Neural cell (in vitro differentiated cells): ENCODE results near the gene LHFPL5. TPM values are rescaled to one million over a fixed set of nuclear protein-coding genes. Genes with fewer than 3 reads are reported as not detected.

Source experiments
- H2AFZ ChIP-seq: fragments of 200-600, 300-800 bp; sonication (generic), shearing (Covaris generic); 2 replicates; pipeline ENCODE4 v1.6.0; 2014; ENCODE audit warnings: low read depth, mild to moderate bottlenecking, antibody characterized with exemption, low read length, moderate library complexity
- H3F3A ChIP-seq: fragments of 200-600 bp; shearing (Covaris generic); 2 replicates; pipeline ENCODE4 v1.6.1; 2016; ENCODE audit warnings: mild to moderate bottlenecking, moderate library complexity, mixed read lengths, antibody characterized with exemption, low read length; ENCODE audit not compliant: insufficient read depth, poor library complexity, severe bottlenecking
- H3K27ac ChIP-seq: fragments of 200-600, 300-800 bp; sonication (generic), shearing (Covaris generic); 2 replicates; pipeline ENCODE4 v1.5.1; 2014; ENCODE audit warnings: mild to moderate bottlenecking, low read length, moderate library complexity
- H3K27me3 ChIP-seq: fragments of 300-800, 200-600 bp; sonication (generic), shearing (Covaris generic); 2 replicates; pipeline ENCODE4 v1.6.0; 2014; ENCODE audit warnings: mild to moderate bottlenecking, low read depth, low read length, moderate library complexity; ENCODE audit not compliant: insufficient read depth
- H3K36me3 ChIP-seq: fragments of 300-800, 200-600 bp; sonication (generic), shearing (Covaris generic); 2 replicates; pipeline ENCODE4 v1.5.1; 2014; ENCODE audit warnings: mild to moderate bottlenecking, antibody characterized with exemption, low read length, moderate library complexity; ENCODE audit not compliant: insufficient read depth
- H3K4me2 ChIP-seq: fragments of 300-800, 200-600 bp; sonication (generic), shearing (Covaris generic); 2 replicates; pipeline ENCODE4 v1.6.0; 2014; ENCODE audit warnings: mild to moderate bottlenecking, low read length
- H3K4me3 ChIP-seq: fragments of 300-800, 200-600 bp; sonication (generic), shearing (Covaris generic); 2 replicates; pipeline ENCODE4 v1.5.1; 2014; ENCODE audit warnings: mild to moderate bottlenecking, low read length, moderate library complexity
- H3K79me2 ChIP-seq: fragments of 200-600 bp; shearing (Covaris generic); replicated peaks from 2 replicates; pipeline ENCODE4 v1.6.0; 2014; ENCODE audit warnings: mild to moderate bottlenecking, low read length, moderate library complexity; ENCODE audit not compliant: insufficient read depth
- H3K9ac ChIP-seq: fragments of 300-800, 200-600 bp; sonication (generic), shearing (Covaris generic); 2 replicates; pipeline ENCODE4 v1.6.1; 2016; ENCODE audit warnings: mild to moderate bottlenecking, low read length, mixed read lengths
- H3K9me2 ChIP-seq: fragments of 200-600 bp; shearing (Covaris generic); 2 replicates; pipeline ENCODE4 v1.6.1; 2016; ENCODE audit warnings: mild to moderate bottlenecking, low read length, mixed read lengths; ENCODE audit not compliant: insufficient read depth
- H3K9me3 ChIP-seq: fragments of 200-600, 300-800 bp; sonication (generic), shearing (Covaris generic); 2 replicates; pipeline ENCODE4 v1.6.1; 2016; ENCODE audit warnings: mild to moderate bottlenecking, mixed run types, low read length, moderate library complexity, mixed read lengths
- H4K20me1 ChIP-seq: fragments of 200-600 bp; shearing (Covaris generic); 2 replicates; pipeline ENCODE4 v1.6.1; 2016; ENCODE audit warnings: mild to moderate bottlenecking, mixed run types; ENCODE audit not compliant: insufficient read depth
- EP300 ChIP-seq: fragments of 450-650 bp; conservative IDR thresholded peaks from 2 replicates; pipeline ENCODE4 v1.6.1; 2014; ENCODE audit warnings: antibody characterized with exemption, mild to moderate bottlenecking, moderate library complexity; ENCODE audit not compliant: poor library complexity, severe bottlenecking
- EZH2 ChIP-seq: fragments of 200-600, 300-800 bp; shearing (Covaris generic), sonication (generic); IDR thresholded peaks from 2 replicates; pipeline ENCODE4 v1.6.1; 2014; ENCODE audit warnings: antibody characterized with exemption, low read length, borderline replicate concordance, mild to moderate bottlenecking; ENCODE audit not compliant: insufficient read depth, poor library complexity, severe bottlenecking
- MXI1 ChIP-seq: fragments of 450-650 bp; conservative IDR thresholded peaks from 2 replicates; pipeline ENCODE4 v1.6.1; 2014; ENCODE audit warnings: antibody characterized with exemption, mild to moderate bottlenecking; ENCODE audit not compliant: poor library complexity, severe bottlenecking
- POLR2AphosphoS5 ChIP-seq: IDR thresholded peaks from 2 replicates; pipeline ENCODE4 v1.6.1; 2012
- RAD21 ChIP-seq: fragments of 450-650 bp; conservative IDR thresholded peaks from 2 replicates; pipeline ENCODE4 v1.6.1; 2014; ENCODE audit warnings: antibody characterized with exemption, mild to moderate bottlenecking, moderate library complexity
- SMC3 ChIP-seq: fragments of 450-650 bp; conservative IDR thresholded peaks from 2 replicates; pipeline ENCODE4 v1.6.1; 2014; ENCODE audit warnings: antibody characterized with exemption, mild to moderate bottlenecking, moderate library complexity; ENCODE audit not compliant: poor library complexity
- TAF1 ChIP-seq: IDR thresholded peaks from 2 replicates; pipeline ENCODE4 v1.6.1; 2012; ENCODE audit warnings: low read depth
- polyA plus RNA-seq: library from polyadenylated mRNA; depleted of rRNA; stranded (reverse); fragments of >200 nt; gene quantifications from 2 replicates; pipeline ENCODE4 v1.2.3, GENCODE V29; 2014
- TF ChIP-seq, protein P1 (sequence below): IDR thresholded peaks from 2 replicates; pipeline ENCODE4 v1.6.1; 2012; ENCODE audit warnings: borderline replicate concordance
- TF ChIP-seq, protein P2 (sequence below): fragments of 450-650 bp; IDR thresholded peaks from 2 replicates; pipeline ENCODE4 v1.5.1; 2014; ENCODE audit warnings: antibody characterized with exemption, mild to moderate bottlenecking, moderate library complexity; ENCODE audit not compliant: poor library complexity, severe bottlenecking

The LHFPL5 gene
- polyA plus RNA-seq, 1 donor from 2014 or later, result 0.17 TPM

DNA sequence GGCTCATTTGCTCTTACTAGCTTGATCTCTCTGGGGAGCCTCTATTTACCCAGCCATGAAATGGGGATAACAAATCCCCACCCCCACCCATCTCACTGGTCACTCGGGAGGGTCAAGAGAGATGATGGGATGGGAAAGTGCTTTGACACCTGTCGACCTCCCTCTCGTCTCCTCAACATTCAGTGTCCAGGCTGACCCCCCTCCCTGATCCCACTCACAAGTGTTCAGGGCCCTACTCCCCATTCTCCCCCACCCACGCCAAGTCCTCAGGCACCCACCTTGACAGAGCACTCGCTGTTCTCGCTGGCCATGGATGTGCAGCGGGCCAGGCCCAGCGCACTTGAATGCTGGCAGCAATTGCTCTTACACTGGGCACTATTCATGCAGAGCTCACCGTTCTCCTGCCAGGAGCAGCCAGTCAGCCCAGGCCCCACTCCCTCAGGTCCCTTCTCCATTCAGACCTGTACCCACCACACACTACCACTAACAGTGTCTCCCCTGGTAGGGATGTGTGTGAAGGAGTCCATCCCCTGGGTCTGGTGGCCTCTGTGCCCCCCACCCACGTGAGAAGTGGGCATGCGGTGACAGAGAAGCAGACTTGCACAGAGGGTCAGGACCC, 9.6 kb upstream of the LHFPL5 start:
- no peaks in the 10 kb centered on the region for H3F3A ChIP-seq
- no peaks in the 10 kb centered on the region for H3K79me2 ChIP-seq
- H3K36me3 ChIP-seq, result no peaks in the 10 kb centered on the region
- no peak overlapping the region for H3K4me2 ChIP-seq
- no peak overlapping the region for H3K9ac ChIP-seq
- H3K4me3 ChIP-seq, result no peak overlapping the region
- no peak overlapping the region for H3K27ac ChIP-seq
- TF ChIP-seq TAF1, result no peak
- no peak for TF ChIP-seq EP300
- no peak for TF ChIP-seq SMC3
- TF ChIP-seq, protein P1, sequence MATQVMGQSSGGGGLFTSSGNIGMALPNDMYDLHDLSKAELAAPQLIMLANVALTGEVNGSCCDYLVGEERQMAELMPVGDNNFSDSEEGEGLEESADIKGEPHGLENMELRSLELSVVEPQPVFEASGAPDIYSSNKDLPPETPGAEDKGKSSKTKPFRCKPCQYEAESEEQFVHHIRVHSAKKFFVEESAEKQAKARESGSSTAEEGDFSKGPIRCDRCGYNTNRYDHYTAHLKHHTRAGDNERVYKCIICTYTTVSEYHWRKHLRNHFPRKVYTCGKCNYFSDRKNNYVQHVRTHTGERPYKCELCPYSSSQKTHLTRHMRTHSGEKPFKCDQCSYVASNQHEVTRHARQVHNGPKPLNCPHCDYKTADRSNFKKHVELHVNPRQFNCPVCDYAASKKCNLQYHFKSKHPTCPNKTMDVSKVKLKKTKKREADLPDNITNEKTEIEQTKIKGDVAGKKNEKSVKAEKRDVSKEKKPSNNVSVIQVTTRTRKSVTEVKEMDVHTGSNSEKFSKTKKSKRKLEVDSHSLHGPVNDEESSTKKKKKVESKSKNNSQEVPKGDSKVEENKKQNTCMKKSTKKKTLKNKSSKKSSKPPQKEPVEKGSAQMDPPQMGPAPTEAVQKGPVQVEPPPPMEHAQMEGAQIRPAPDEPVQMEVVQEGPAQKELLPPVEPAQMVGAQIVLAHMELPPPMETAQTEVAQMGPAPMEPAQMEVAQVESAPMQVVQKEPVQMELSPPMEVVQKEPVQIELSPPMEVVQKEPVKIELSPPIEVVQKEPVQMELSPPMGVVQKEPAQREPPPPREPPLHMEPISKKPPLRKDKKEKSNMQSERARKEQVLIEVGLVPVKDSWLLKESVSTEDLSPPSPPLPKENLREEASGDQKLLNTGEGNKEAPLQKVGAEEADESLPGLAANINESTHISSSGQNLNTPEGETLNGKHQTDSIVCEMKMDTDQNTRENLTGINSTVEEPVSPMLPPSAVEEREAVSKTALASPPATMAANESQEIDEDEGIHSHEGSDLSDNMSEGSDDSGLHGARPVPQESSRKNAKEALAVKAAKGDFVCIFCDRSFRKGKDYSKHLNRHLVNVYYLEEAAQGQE, result no peak
- TF ChIP-seq, protein P2, sequence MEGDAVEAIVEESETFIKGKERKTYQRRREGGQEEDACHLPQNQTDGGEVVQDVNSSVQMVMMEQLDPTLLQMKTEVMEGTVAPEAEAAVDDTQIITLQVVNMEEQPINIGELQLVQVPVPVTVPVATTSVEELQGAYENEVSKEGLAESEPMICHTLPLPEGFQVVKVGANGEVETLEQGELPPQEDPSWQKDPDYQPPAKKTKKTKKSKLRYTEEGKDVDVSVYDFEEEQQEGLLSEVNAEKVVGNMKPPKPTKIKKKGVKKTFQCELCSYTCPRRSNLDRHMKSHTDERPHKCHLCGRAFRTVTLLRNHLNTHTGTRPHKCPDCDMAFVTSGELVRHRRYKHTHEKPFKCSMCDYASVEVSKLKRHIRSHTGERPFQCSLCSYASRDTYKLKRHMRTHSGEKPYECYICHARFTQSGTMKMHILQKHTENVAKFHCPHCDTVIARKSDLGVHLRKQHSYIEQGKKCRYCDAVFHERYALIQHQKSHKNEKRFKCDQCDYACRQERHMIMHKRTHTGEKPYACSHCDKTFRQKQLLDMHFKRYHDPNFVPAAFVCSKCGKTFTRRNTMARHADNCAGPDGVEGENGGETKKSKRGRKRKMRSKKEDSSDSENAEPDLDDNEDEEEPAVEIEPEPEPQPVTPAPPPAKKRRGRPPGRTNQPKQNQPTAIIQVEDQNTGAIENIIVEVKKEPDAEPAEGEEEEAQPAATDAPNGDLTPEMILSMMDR, result no peak
- no peak for TF ChIP-seq POLR2AphosphoS5
- TF ChIP-seq EZH2, result no peak
- no peak for TF ChIP-seq MXI1
- TF ChIP-seq RAD21, result no peak
- no peaks in the 10 kb centered on the region for H3K27me3 ChIP-seq
- no peaks in the 10 kb centered on the region for H4K20me1 ChIP-seq
- H3K9me2 ChIP-seq, result no peaks in the 10 kb centered on the region
- H2AFZ ChIP-seq, result no peak overlapping the region
- H3K9me3 ChIP-seq, result no peaks in the 10 kb centered on the region

DNA sequence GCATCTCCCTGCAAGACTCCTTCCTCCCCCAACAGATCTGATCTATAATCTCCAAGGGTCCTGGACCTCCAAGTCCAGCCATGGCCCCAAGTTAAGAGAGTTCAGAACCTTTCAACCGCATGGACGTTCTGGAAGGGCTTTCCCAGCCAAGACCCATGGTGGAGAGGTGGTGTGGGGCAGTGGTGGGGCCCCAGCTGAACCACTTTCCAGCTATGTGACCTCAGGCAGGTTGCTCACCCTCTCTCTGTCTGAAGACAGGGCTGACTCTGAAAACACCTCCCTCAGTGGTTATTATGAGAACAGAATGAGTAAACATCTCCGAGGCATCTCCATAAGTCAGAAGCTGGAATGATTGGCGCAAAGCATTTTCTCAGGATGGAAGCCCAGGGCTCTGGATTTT, 8.9 kb upstream of the LHFPL5 start:
- H3K4me2 ChIP-seq, result no peak overlapping the region
- no peak overlapping the region for H2AFZ ChIP-seq
- H3K27ac ChIP-seq, result no peak overlapping the region
- H4K20me1 ChIP-seq, result no peaks in the 10 kb centered on the region
- no peaks in the 10 kb centered on the region for H3F3A ChIP-seq
- H3K9me2 ChIP-seq, result no peaks in the 10 kb centered on the region
- no peaks in the 10 kb centered on the region for H3K9me3 ChIP-seq
- H3K36me3 ChIP-seq, result no peaks in the 10 kb centered on the region
- H3K79me2 ChIP-seq, result no peaks in the 10 kb centered on the region
- TF ChIP-seq, protein P1, result no peak
- TF ChIP-seq SMC3, result no peak
- TF ChIP-seq RAD21, result no peak
- TF ChIP-seq, protein P2, result no peak
- no peak for TF ChIP-seq EP300
- TF ChIP-seq EZH2, result no peak
- TF ChIP-seq MXI1, result no peak
- no peak for TF ChIP-seq POLR2AphosphoS5
- no peak for TF ChIP-seq TAF1
- no peak overlapping the region for H3K4me3 ChIP-seq
- no peak overlapping the region for H3K9ac ChIP-seq
- no peaks in the 10 kb centered on the region for H3K27me3 ChIP-seq
